Activated naive CD4-positive, alpha-beta T cell treated with anti-CD3 and anti-CD28 coated beads for 36 hours (primary cell): ENCODE data around the gene THADA. TPM values are rescaled to one million over a fixed set of nuclear protein-coding genes. Genes with fewer than 3 reads are reported as not detected.

Source experiments
- CTCF ChIA-PET: fragments of 350-600 bp; sonication (Branson Sonifier 250); formaldehyde crosslinking; loops from one replicate; lab custom pipeline; 2021; ENCODE audit warnings: antibody characterized with exemption; lab: Charles Lee
- DNase-seq: peaks from one replicate; pipeline ENCODE4 v3.0.0-alpha.2; 2020
- H3K27ac Mint-ChIP-seq: one replicate; pipeline ENCODE4 v1.8.0; 2021; ENCODE audit warnings: mild to moderate bottlenecking, mixed read lengths
- H3K27me3 Mint-ChIP-seq: one replicate; pipeline ENCODE4 v1.8.0; 2021; ENCODE audit warnings: low read depth, mixed read lengths
- H3K36me3 Mint-ChIP-seq: one replicate; pipeline ENCODE4 v1.8.0; 2021; ENCODE audit warnings: low read depth, mixed read lengths
- H3K4me1 Mint-ChIP-seq: one replicate; pipeline ENCODE4 v1.8.0; 2021; ENCODE audit warnings: low read depth, mixed read lengths
- H3K4me3 Mint-ChIP-seq: one replicate; pipeline ENCODE4 v1.8.0; 2021; ENCODE audit warnings: mild to moderate bottlenecking, moderate library complexity, mixed read lengths
- H3K9me3 Mint-ChIP-seq: one replicate; pipeline ENCODE4 v1.8.0; 2021; ENCODE audit warnings: mixed read lengths
- intact Hi-C: fragments of 100-400 bp; cut with micrococcal nuclease; formaldehyde crosslinking; loops from one replicate; pipeline ENCODE4 v1.15.1; 2023
- total RNA-seq, 2 experiments: library from RNA; stranded (reverse); gene quantifications; one replicate each; pipeline ENCODE4 v1.2.3, GENCODE V29; 2021

Gene THADA
- total RNA-seq, 2 experiments from 2014 or later: 28.6 to 31.5 TPM

GRCh38 chr2:43326101-43326825 is 269.6 kb downstream of the THADA start:
- H3K27ac Mint-ChIP-seq: no peak overlapping the region
- H3K9me3 Mint-ChIP-seq: no peaks in the 10 kb centered on the region
- CTCF ChIA-PET: no interaction called here
- no peaks in the 10 kb centered on the region for H3K27me3 Mint-ChIP-seq
- no peaks in the 10 kb centered on the region for H3K4me1 Mint-ChIP-seq
- no peak overlapping the region for H3K4me3 Mint-ChIP-seq
- peaks cover 18% of the 10 kb centered on the region for H3K36me3 Mint-ChIP-seq
- intact Hi-C loops: no loop called here
- no peak for DNase-seq

GRCh38 chr2:43325107-43325811 is 270.6 kb downstream of the THADA start:
- CTCF ChIA-PET: no interaction called here
- DNase-seq: no peak
- peaks cover 22% of the 10 kb centered on the region for H3K36me3 Mint-ChIP-seq
- no peaks in the 10 kb centered on the region for H3K4me1 Mint-ChIP-seq
- intact Hi-C loops: no loop called here
- H3K9me3 Mint-ChIP-seq: no peaks in the 10 kb centered on the region
- H3K4me3 Mint-ChIP-seq: no peak overlapping the region
- H3K27me3 Mint-ChIP-seq: no peaks in the 10 kb centered on the region
- no peak overlapping the region for H3K27ac Mint-ChIP-seq

GRCh38 chr2:43324259-43325106 is 271.4 kb downstream of the THADA start:
- no peaks in the 10 kb centered on the region for H3K9me3 Mint-ChIP-seq
- peaks cover 25% of the 10 kb centered on the region for H3K36me3 Mint-ChIP-seq
- intact Hi-C loops: no loop called here
- DNase-seq: no peak
- H3K4me1 Mint-ChIP-seq: no peaks in the 10 kb centered on the region
- CTCF ChIA-PET: interaction anchor here (0.7 kb wide), 1 partner anchor 159 kb away, joined by 3 read pairs; no protein-coding TSS in a partner anchor
- no peak overlapping the region for H3K27ac Mint-ChIP-seq
- no peak overlapping the region for H3K4me3 Mint-ChIP-seq
- H3K27me3 Mint-ChIP-seq: no peaks in the 10 kb centered on the region

- Mint-ChIP-seq H3K27me3 (no peaks in the 10 kb centered on the region), H3K9me3 (no peaks in the 10 kb centered on the region), H3K27ac (no peak overlapping the region), H3K36me3 (peaks cover 28% of the 10 kb centered on the region), H3K4me3 (no peak overlapping the region), H3K4me1 (no peaks in the 10 kb centered on the region)
- CTCF ChIA-PET: interaction anchor here (0.7 kb wide), 1 partner anchor 160 kb away, joined by 3 read pairs; no protein-coding TSS in a partner anchor
- no peak for DNase-seq
- intact Hi-C loops: no loop called here
Measured at GRCh38 chr2:43323857-43324256, 272.0 kb downstream of the THADA start.

- CTCF ChIA-PET: no interaction called here
- intact Hi-C loops: no loop called here
- H3K27ac Mint-ChIP-seq: no peak overlapping the region
Measured at GRCh38 chr2:43321446-43321845, 274.4 kb downstream of the THADA start.

GRCh38 chr2:43319541-43319940 is 276.3 kb downstream of the THADA start:
- Mint-ChIP-seq H3K27me3 (no peaks in the 10 kb centered on the region), H3K4me3 (no peak overlapping the region), H3K4me1 (peaks cover 13% of the 10 kb centered on the region), H3K27ac (no peak overlapping the region), H3K9me3 (no peaks in the 10 kb centered on the region), H3K36me3 (peaks cover 20% of the 10 kb centered on the region)
- DNase-seq: no peak
- CTCF ChIA-PET: no interaction called here
- intact Hi-C loops: no loop called here

More at GRCh38 chr2:43321446-43321845, 274.4 kb downstream of the THADA start:
- Mint-ChIP-seq H3K9me3 (no peaks in the 10 kb centered on the region), H3K27me3 (no peaks in the 10 kb centered on the region), H3K4me3 (no peak overlapping the region), H3K4me1 (peaks cover 3% of the 10 kb centered on the region), H3K36me3 (peaks cover 26% of the 10 kb centered on the region)
- no peak for DNase-seq

- peaks cover 20% of the 10 kb centered on the region for H3K4me1 Mint-ChIP-seq
- no peaks in the 10 kb centered on the region for H3K9me3 Mint-ChIP-seq
- H3K27me3 Mint-ChIP-seq: no peaks in the 10 kb centered on the region
- H3K36me3 Mint-ChIP-seq: peaks cover 20% of the 10 kb centered on the region
- intact Hi-C loops: no loop called here
- no peak overlapping the region for H3K4me3 Mint-ChIP-seq
- no peak overlapping the region for H3K27ac Mint-ChIP-seq
- no peak for DNase-seq
- CTCF ChIA-PET: interaction anchor here (0.6 kb wide), 2 partner anchors 261 to 337 kb away, joined by 3 to 4 read pairs; no protein-coding TSS in a partner anchor
Measured at GRCh38 chr2:43318791-43319190, 277.0 kb downstream of the THADA start.

- H3K27ac Mint-ChIP-seq: no peak overlapping the region
- H3K27me3 Mint-ChIP-seq: no peaks in the 10 kb centered on the region
- intact Hi-C loops: no loop called here
- peaks cover 17% of the 10 kb centered on the region for H3K36me3 Mint-ChIP-seq
- DNase-seq: no peak
- peaks cover 21% of the 10 kb centered on the region for H3K4me1 Mint-ChIP-seq
- H3K4me3 Mint-ChIP-seq: no peak overlapping the region
- no peaks in the 10 kb centered on the region for H3K9me3 Mint-ChIP-seq
- CTCF ChIA-PET: no interaction called here
Measured at GRCh38 chr2:43317680-43318079, 278.2 kb downstream of the THADA start.

GRCh38 chr2:43317194-43317593 is 278.6 kb downstream of the THADA start:
- Mint-ChIP-seq H3K9me3 (no peaks in the 10 kb centered on the region), H3K4me1 (peaks cover 21% of the 10 kb centered on the region), H3K27ac (no peak overlapping the region), H3K4me3 (no peak overlapping the region), H3K36me3 (peaks cover 19% of the 10 kb centered on the region), H3K27me3 (no peaks in the 10 kb centered on the region)
- DNase-seq: no peak
- intact Hi-C loops: no loop called here
- CTCF ChIA-PET: no interaction called here

- no peak overlapping the region for H3K4me3 Mint-ChIP-seq
- DNase-seq: no peak
- CTCF ChIA-PET: no interaction called here
- H3K27ac Mint-ChIP-seq: no peak overlapping the region
- H3K36me3 Mint-ChIP-seq: peaks cover 20% of the 10 kb centered on the region
- intact Hi-C loops: no loop called here
- H3K9me3 Mint-ChIP-seq: no peaks in the 10 kb centered on the region
- peaks cover 21% of the 10 kb centered on the region for H3K4me1 Mint-ChIP-seq
- H3K27me3 Mint-ChIP-seq: no peaks in the 10 kb centered on the region
Measured at GRCh38 chr2:43315482-43315881, 280.4 kb downstream of the THADA start.

- intact Hi-C loops: no loop called here
Measured at GRCh38 chr2:43314299-43314927, 281.4 kb downstream of the THADA start.

GRCh38 chr2:43313642-43314017 is 282.2 kb downstream of the THADA start:
- intact Hi-C loops: no loop called here
- H3K27ac Mint-ChIP-seq: no peak overlapping the region
- no peak for DNase-seq
- peaks cover 21% of the 10 kb centered on the region for H3K4me1 Mint-ChIP-seq
- H3K27me3 Mint-ChIP-seq: no peaks in the 10 kb centered on the region
- no peaks in the 10 kb centered on the region for H3K9me3 Mint-ChIP-seq
- no peak overlapping the region for H3K4me3 Mint-ChIP-seq
- CTCF ChIA-PET: interaction anchor here (1.7 kb wide), 1 partner anchor 11 kb away, joined by 6 read pairs; no protein-coding TSS in a partner anchor
- H3K36me3 Mint-ChIP-seq: peaks cover 13% of the 10 kb centered on the region

More at GRCh38 chr2:43314299-43314927, 281.4 kb downstream of the THADA start:
- Mint-ChIP-seq H3K4me3 (no peak overlapping the region), H3K4me1 (peaks cover 21% of the 10 kb centered on the region), H3K9me3 (no peaks in the 10 kb centered on the region), H3K36me3 (peaks cover 15% of the 10 kb centered on the region), H3K27ac (no peak overlapping the region), H3K27me3 (no peaks in the 10 kb centered on the region)
- CTCF ChIA-PET: no interaction called here
- DNase-seq: no peak
